ENCODE results near the gene IFNK. TPM values are rescaled to one million over a fixed set of nuclear protein-coding genes. Genes with fewer than 3 reads are reported as not detected.

The IFNK gene
- polyA plus RNA-seq, 2 of the 4 experiments (the other 2 are of a cell fraction) = not detected

DNA sequence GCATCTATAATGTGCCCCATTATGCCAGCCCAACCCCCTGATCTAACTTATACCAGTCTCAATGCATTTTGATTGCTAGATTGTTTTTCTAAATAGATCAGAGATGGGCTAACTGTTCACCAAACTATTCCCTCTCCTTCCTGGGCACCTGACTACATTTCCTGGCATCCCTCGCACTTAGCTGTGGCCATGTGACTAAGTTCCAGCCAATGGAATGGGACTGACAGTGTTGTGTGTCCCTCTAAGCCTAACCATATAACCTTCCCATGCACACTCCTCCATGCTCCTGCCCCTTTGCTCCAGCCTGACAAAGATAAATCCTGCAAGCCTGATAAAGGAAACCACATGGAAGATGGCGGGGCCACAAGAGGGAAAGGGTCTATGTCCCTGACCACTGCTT lies 12.3 kb upstream of the IFNK start:
- Histone ChIP-seq H3K4me2 (no peak overlapping the region), H3K4me3 (no peak overlapping the region), H3K4me1 (no peaks in the 10 kb centered on the region), H3K27ac (no peak overlapping the region), H3K9me3 (no peaks in the 10 kb centered on the region)
- DNase-seq (ENCODE audit: low read depth in 1 of 2, low spot score in 1 of 2) (no peak), ATAC-seq (no peak), FAIRE-seq (no peak)
- ChIA-PET POLR2A (no interaction called here), CTCF (interaction anchor here (1.1 to 1.3 kb wide), 2 partner anchors 22 to 50 kb away, joined by 3 read pairs; no protein-coding TSS in a partner anchor)
- TF ChIP-seq FOSL2 (IDR thresholded peaks at IDR 0.05) = no peak
- TF ChIP-seq FOSL2 (CRISPR knock-in tag; IDR thresholded peaks at IDR 0.05) = no peak
- no peak for TF ChIP-seq EHMT2 (IDR thresholded peaks at IDR 0.05; ENCODE audit: low read depth)
- no peak for TF ChIP-seq MYC (IDR thresholded peaks at IDR 0.05; ENCODE audit: borderline replicate concordance, low read length)
- no peak for TF ChIP-seq RCOR1 (IDR thresholded peaks at IDR 0.05; ENCODE audit: low read depth, low read length)
- TF ChIP-seq HOXB13 (CRISPR knock-in tag; IDR thresholded peaks at IDR 0.05; ENCODE audit: low read depth) = no peak
- no peak for TF ChIP-seq NFE2L2 (conservative IDR thresholded peaks at IDR 0.05; ENCODE audit: low read length)
- TF ChIP-seq, protein P1, sequence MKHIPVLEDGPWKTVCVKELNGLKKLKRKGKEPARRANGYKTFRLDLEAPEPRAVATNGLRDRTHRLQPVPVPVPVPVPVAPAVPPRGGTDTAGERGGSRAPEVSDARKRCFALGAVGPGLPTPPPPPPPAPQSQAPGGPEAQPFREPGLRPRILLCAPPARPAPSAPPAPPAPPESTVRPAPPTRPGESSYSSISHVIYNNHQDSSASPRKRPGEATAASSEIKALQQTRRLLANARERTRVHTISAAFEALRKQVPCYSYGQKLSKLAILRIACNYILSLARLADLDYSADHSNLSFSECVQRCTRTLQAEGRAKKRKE (CRISPR knock-in tag; IDR thresholded peaks at IDR 0.05; ENCODE audit: low read depth) = no peak
- no peak for TF ChIP-seq E2F6 (IDR thresholded peaks at IDR 0.05; ENCODE audit: borderline replicate concordance, low read depth)
- no peak for TF ChIP-seq RARB (CRISPR knock-in tag; IDR thresholded peaks at IDR 0.05)
- TF ChIP-seq FOXS1 (CRISPR knock-in tag; IDR thresholded peaks at IDR 0.05) = no peak
- TF ChIP-seq ZNF302 (CRISPR knock-in tag; IDR thresholded peaks at IDR 0.05) = no peak
- TF ChIP-seq ZC3H11A (IDR thresholded peaks at IDR 0.05) = no peak
- no peak for TF ChIP-seq NR3C1 (IDR thresholded peaks at IDR 0.05)
- TF ChIP-seq POLR2A (IDR thresholded peaks at IDR 0.05; ENCODE audit: low read length) = no peak
- no peak for TF ChIP-seq ELK1 (IDR thresholded peaks at IDR 0.05; ENCODE audit: low read depth, low read length)
- WGBS (ENCODE audit: missing lambda C conversion rate) = 86% methylated on average over 2 of the region's 2 CpGs

DNA sequence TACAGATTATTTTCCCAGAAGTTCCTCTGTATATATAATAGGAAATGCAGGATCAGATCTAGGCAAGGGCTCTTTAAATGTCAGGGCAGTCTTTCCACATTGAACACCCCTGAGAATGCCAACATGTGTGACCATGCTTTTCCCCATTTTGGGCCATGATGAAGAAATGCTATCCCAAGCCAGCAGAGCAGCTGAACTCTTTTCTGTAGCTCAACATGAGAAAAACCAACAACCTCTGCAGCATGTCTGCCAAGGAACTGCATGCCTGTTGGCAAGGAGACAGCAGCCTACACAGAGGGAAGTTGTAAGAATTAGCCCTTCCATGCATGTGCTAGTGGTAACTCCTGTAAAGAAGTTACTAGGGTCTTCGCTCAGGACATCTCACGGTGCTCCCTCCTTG lies 9.5 kb upstream of the IFNK start:
- Histone ChIP-seq H3K4me3 (no peak overlapping the region), H3K4me2 (no peak overlapping the region), H3K9me3 (no peaks in the 10 kb centered on the region), H3K4me1 (peaks cover 15% of the 10 kb centered on the region; the same call in 2 of the 3 replicates), H3K27ac (no peak overlapping the region)
- POLR2A ChIA-PET = no interaction called here
- DNase-seq (ENCODE audit: low read depth in 1 of 2, low spot score in 1 of 2) (no peak), ATAC-seq (no peak), FAIRE-seq (no peak)
- WGBS (ENCODE audit: missing lambda C conversion rate) = 87% methylated on average over 2 of the region's 2 CpGs
- no peak for TF ChIP-seq POLR2A (IDR thresholded peaks at IDR 0.05; ENCODE audit: low read length)
- no peak for TF ChIP-seq KDM5A (IDR thresholded peaks at IDR 0.05)
- TF ChIP-seq TFCP2L1 (CRISPR knock-in tag; IDR thresholded peaks at IDR 0.05) = no peak
- no peak for TF ChIP-seq EHMT2 (IDR thresholded peaks at IDR 0.05; ENCODE audit: low read depth)
- no peak for TF ChIP-seq HOXA7 (CRISPR knock-in tag; IDR thresholded peaks at IDR 0.05)
- no peak for TF ChIP-seq MAZ (IDR thresholded peaks at IDR 0.05; ENCODE audit: borderline replicate concordance, low read depth, low read length)
- no peak for TF ChIP-seq PBX3 (IDR thresholded peaks at IDR 0.05)
- no peak for TF ChIP-seq USF2 (IDR thresholded peaks at IDR 0.05)
- TF ChIP-seq EP300 (IDR thresholded peaks at IDR 0.05) = no peak
- TF ChIP-seq E2F6 (IDR thresholded peaks at IDR 0.05; ENCODE audit: borderline replicate concordance, low read depth) = no peak
- CTCF ChIA-PET = interaction anchor here (0.8 kb wide), 1 partner anchor 11 kb away, joined by 4 read pairs; no protein-coding TSS in a partner anchor
